Gastrocnemius medialis (tissue), 4 donors: ENCODE results near the gene HPN.

Experiments
- CTCF ChIP-seq, 5 experiments: fragments of 450-650 bp in 3 of 5; fragments of 200-600 bp in 2 of 5; sonication (generic) in 2 of 5; IDR thresholded peaks in 4 of 5; conservative IDR thresholded peaks in 1 of 5; 1 replicate in 4 of 5; 2 replicates in 1 of 5; pipeline ENCODE4 v1.5.1; 2016 to 2019; ENCODE audit warnings: antibody characterized with exemption in 5 of 5, mild to moderate bottlenecking in 3 of 5, moderate library complexity in 3 of 5
- POLR2A ChIP-seq, 2 donors: fragments of 450-650 bp; IDR thresholded peaks; one replicate each; pipeline ENCODE4 v1.6.1; 2017; ENCODE audit warnings: antibody characterized with exemption in 2 of 2, mild to moderate bottlenecking in 2 of 2, moderate library complexity in 2 of 2

- TF ChIP-seq CTCF (IDR thresholded peaks at IDR 0.05 in 4 of 5, conservative IDR thresholded peaks at IDR 0.05 in 1 of 5) = no peak
- no peak for TF ChIP-seq POLR2A (IDR thresholded peaks at IDR 0.05)
Measured at GRCh38 chr19:35015954-35016351, 25.6 kb upstream of the HPN start.
